ENCODE measurements around the gene PPP1R9B.

Gene PPP1R9B

GRCh38 chr17:50088952-50089825 is 61.3 kb downstream of the PPP1R9B start:
- no peak for DNase-seq (ENCODE audit: low spot score)

GRCh38 chr17:50087912-50088405 is 62.5 kb downstream of the PPP1R9B start:
- DNase-seq (ENCODE audit: low spot score) = no peak

GRCh38 chr17:50087246-50087911 is 63.1 kb downstream of the PPP1R9B start:
- DNase-seq (ENCODE audit: low spot score) = no peak
